OCI-LY7 (cell line): ENCODE results near the gene DHFR.

ENCODE experiments used
- CTCF ChIP-seq: fragments of 200-600 bp; sonication (generic); conservative IDR thresholded peaks from 2 replicates; pipeline ENCODE4 v1.5.1; 2014; ENCODE audit warnings: mild to moderate bottlenecking, antibody characterized with exemption, low read length, moderate library complexity, mixed read lengths
- EZH2phosphoT487 ChIP-seq: fragments of 200-600 bp; sonication (generic); IDR thresholded peaks from 2 replicates; pipeline ENCODE4 v1.6.1; 2018; ENCODE audit warnings: low read depth, borderline replicate concordance, mild to moderate bottlenecking, mixed run types, antibody characterized with exemption, low read length, moderate library complexity, mixed read lengths

GRCh38 chr5:80622756-80623155 is 32.0 kb downstream of the DHFR start:
- no peak for TF ChIP-seq CTCF
- TF ChIP-seq EZH2phosphoT487: no peak
